Measurements from ENCODE around the gene DUS2. TPM values are rescaled to one million over a fixed set of nuclear protein-coding genes. Genes with fewer than 3 reads are reported as not detected.

Gene DUS2
- total and polyA plus RNA-seq, 9 of the 15 experiments (the other 6 are each of a cell fraction or from before 2014, with no cell fraction given), result 5.8 to 22.5 (median 20.6) TPM

DNA sequence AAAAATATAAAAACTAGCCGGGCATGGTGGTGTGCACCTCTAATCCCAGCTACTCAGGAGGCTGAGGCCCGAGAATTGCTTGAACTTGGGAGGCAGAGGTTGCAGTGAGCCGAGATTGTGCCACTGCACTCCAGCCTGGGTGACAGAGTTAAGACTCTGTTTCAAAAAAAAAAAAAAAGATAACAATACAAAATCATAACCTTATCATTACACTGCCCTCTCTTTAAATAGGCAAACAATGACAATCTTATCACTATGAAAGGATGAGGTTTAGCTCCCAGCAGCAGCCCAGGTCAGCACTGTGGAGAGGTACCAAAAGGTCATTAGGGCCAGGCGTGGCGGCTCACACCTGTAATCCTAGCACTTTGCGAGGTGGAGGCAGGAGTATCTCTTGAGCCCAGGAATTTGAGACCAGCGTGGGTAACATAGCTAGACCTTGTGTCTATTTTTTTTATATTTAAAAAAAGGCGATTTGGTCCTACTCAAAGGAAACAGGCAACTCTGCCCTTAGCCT, 3.9 kb upstream of the DUS2 start:
- DNase-seq (ENCODE audit: extremely low read depth in 1 of 4, low spot score in 3 of 4), result no peak
- WGBS (ENCODE audit: insufficient coverage, low coverage, missing lambda C conversion rate), result 29% methylated on average over 7 of the region's 8 CpGs
- Histone ChIP-seq H3K9me1 (ENCODE audit: control insufficient read depth, insufficient read depth, low read length) (no peaks in the 10 kb centered on the region), H3K79me2 (ENCODE audit: control insufficient read depth, insufficient read depth, low read length) (peaks cover 34% of the 10 kb centered on the region), H2AFZ (ENCODE audit: low read depth, low read length) (no peak overlapping the region), H3K4me2 (ENCODE audit: insufficient read depth, low read length) (no peak overlapping the region), H3K36me3 (ENCODE audit: control insufficient read depth, insufficient read depth, low read length) (peaks cover 14% of the 10 kb centered on the region), H3K27me3 (ENCODE audit: control insufficient read depth in 2 of 2, insufficient read depth in 2 of 2, low read length in 2 of 2) (no peaks in the 10 kb centered on the region), H3K27ac (ENCODE audit: extremely low read depth, low read depth, low read length) (no peak overlapping the region), H4K20me1 (replicated peaks; ENCODE audit: control insufficient read depth, insufficient read depth, low read length) (no peaks in the 10 kb centered on the region; the same call in 1 of the 2 replicates), H3K9me3 (replicated peaks; ENCODE audit: control insufficient read depth, insufficient read depth, low read depth, low read length) (no peaks in the 10 kb centered on the region), H3K4me1 (replicated peaks in 1 of 2; ENCODE audit: control insufficient read depth in 2 of 2, insufficient read depth in 2 of 2, low read length in 2 of 2) (peaks cover 8 to 35% of the 10 kb centered on the region in 2 experiments; a peak in 4 of 5 replicates), H3K9ac (ENCODE audit: insufficient read depth in 1 of 2, low read depth in 2 of 2, low read length in 2 of 2) (no peak overlapping the region; a peak in 1 of 4 replicates), H3K4me3 (no peak overlapping the region)
- intact Hi-C loops (cut with micrococcal nuclease) (no loop called here), in situ Hi-C loops (cut with MboI) (no loop called here)
- BruUV-seq (replicated peaks), result no TSS peak
- no peak for ATAC-seq
- ChIA-PET POLR2A (interaction anchor here (0.5 kb wide), 1 partner anchor 368 kb away, joined by 4 read pairs; no protein-coding TSS in a partner anchor), CTCF (ENCODE audit: low intra/inter-chr PET ratio) (no interaction called here)
- no peak for FAIRE-seq
- TF ChIP-seq ZNF668 (CRISPR knock-in tag; IDR thresholded peaks at IDR 0.05) (no peak), CBFA2T3 (IDR thresholded peaks at IDR 0.05) (peak; percentile 54), SOX6 (IDR thresholded peaks at IDR 0.05) (peak; percentile 41; the same call in 1 of the 2 replicates), ELF2 (CRISPR knock-in tag; IDR thresholded peaks at IDR 0.05) (no peak), PTRF (tag; IDR thresholded peaks at IDR 0.05) (no peak), LCOR (CRISPR knock-in tag; IDR thresholded peaks at IDR 0.05) (no peak), BCL6 (CRISPR knock-in tag; IDR thresholded peaks at IDR 0.05) (no peak), ZZZ3 (IDR thresholded peaks at IDR 0.05) (no peak), IRF1 (CRISPR knock-in tag; IDR thresholded peaks at IDR 0.05; ENCODE audit: borderline replicate concordance) (no peak), TAF15 (IDR thresholded peaks at IDR 0.05; ENCODE audit: low read depth, low read length) (no peak), HMBOX1 (IDR thresholded peaks at IDR 0.05) (no peak)
- TF ChIP-seq, protein P1, sequence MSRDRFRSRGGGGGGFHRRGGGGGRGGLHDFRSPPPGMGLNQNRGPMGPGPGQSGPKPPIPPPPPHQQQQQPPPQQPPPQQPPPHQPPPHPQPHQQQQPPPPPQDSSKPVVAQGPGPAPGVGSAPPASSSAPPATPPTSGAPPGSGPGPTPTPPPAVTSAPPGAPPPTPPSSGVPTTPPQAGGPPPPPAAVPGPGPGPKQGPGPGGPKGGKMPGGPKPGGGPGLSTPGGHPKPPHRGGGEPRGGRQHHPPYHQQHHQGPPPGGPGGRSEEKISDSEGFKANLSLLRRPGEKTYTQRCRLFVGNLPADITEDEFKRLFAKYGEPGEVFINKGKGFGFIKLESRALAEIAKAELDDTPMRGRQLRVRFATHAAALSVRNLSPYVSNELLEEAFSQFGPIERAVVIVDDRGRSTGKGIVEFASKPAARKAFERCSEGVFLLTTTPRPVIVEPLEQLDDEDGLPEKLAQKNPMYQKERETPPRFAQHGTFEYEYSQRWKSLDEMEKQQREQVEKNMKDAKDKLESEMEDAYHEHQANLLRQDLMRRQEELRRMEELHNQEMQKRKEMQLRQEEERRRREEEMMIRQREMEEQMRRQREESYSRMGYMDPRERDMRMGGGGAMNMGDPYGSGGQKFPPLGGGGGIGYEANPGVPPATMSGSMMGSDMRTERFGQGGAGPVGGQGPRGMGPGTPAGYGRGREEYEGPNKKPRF (IDR thresholded peaks at IDR 0.05; ENCODE audit: low read depth, low read length), result no peak
- TF ChIP-seq, protein P2, sequence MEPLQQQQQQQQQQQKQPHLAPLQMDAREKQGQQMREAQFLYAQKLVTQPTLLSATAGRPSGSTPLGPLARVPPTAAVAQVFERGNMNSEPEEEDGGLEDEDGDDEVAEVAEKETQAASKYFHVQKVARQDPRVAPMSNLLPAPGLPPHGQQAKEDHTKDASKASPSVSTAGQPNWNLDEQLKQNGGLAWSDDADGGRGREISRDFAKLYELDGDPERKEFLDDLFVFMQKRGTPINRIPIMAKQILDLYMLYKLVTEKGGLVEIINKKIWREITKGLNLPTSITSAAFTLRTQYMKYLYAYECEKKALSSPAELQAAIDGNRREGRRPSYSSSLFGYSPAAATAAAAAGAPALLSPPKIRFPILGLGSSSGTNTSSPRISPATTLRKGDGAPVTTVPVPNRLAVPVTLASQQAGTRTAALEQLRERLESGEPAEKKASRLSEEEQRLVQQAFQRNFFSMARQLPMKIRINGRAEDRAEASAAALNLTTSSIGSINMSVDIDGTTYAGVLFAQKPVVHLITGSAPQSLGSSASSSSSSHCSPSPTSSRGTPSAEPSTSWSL (CRISPR knock-in tag; IDR thresholded peaks at IDR 0.05; ENCODE audit: borderline replicate concordance), result no peak
- TF ChIP-seq, protein P3, sequence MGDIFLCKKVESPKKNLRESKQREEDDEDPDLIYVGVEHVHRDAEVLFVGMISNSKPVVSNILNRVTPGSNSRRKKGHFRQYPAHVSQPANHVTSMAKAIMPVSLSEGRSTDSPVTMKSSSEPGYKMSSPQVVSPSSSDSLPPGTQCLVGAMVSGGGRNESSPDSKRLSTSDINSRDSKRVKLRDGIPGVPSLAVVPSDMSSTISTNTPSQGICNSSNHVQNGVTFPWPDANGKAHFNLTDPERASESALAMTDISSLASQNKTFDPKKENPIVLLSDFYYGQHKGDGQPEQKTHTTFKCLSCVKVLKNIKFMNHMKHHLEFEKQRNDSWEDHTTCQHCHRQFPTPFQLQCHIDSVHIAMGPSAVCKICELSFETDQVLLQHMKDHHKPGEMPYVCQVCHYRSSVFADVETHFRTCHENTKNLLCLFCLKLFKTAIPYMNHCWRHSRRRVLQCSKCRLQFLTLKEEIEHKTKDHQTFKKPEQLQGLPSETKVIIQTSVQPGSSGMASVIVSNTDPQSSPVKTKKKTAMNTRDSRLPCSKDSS (IDR thresholded peaks at IDR 0.05; ENCODE audit: low read depth, partially characterized antibody), result no peak
- TF ChIP-seq, protein P4, sequence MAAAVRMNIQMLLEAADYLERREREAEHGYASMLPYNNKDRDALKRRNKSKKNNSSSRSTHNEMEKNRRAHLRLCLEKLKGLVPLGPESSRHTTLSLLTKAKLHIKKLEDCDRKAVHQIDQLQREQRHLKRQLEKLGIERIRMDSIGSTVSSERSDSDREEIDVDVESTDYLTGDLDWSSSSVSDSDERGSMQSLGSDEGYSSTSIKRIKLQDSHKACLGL (CRISPR knock-in tag; IDR thresholded peaks at IDR 0.05; ENCODE audit: borderline replicate concordance, poor library complexity, severe bottlenecking), result no peak
